BE2C (cell line): Measurements from ENCODE around the gene KLRD1.
A peak's percentile ranks its signal among the peaks of the same experiment; 100 is the strongest.

Experiments
- DNase-seq: peaks from one replicate; pipeline ENCODE4 v3.0.0-alpha.2; 2020
- H3K27me3 ChIP-seq: fragments of 250-450 bp; sonication (Bioruptor Pico); 2 replicates; pipeline ENCODE4 v1.5.1; 2020; ENCODE audit warnings: mild to moderate bottlenecking
- H3K36me3 ChIP-seq: fragments of 250-450 bp; sonication (Bioruptor Pico); 2 replicates; pipeline ENCODE4 v1.5.1; 2020; ENCODE audit warnings: mild to moderate bottlenecking
- H3K4me1 ChIP-seq: fragments of 250-450 bp; sonication (Bioruptor Pico); 2 replicates; pipeline ENCODE4 v1.5.1; 2020
- H3K4me3 ChIP-seq: 2 replicates; pipeline ENCODE4 v1.5.1; 2011; ENCODE audit warnings: low read depth, low read length
- H3K9me3 ChIP-seq: fragments of 250-450 bp; sonication (Bioruptor Pico); 2 replicates; pipeline ENCODE4 v1.5.1; 2020
- CTCF ChIP-seq: IDR thresholded peaks from 2 replicates; pipeline ENCODE4 v1.5.1; 2012; ENCODE audit warnings: mild to moderate bottlenecking, low read depth, low read length

KLRD1 gene

DNA sequence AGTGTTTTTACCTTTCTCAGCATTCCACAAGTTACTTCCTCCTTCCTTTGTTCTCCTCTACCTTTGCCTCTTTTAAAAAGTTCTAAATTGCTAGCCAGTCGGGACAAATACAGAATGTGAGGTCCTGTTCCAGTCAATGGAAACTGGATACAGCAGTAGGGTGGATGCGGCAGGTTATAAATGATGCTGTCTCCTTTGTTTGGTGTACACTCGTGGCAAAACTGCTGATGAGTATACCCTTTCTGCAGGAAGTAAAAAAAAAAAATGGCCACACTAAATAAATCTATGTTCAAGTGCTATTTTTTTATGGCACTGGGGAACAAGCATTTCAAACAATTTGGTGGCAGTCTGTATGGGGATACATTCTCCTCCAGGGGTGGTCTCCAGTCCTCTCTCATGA lies 54.7 kb downstream of the KLRD1 start:
- Histone ChIP-seq H3K27me3 (no peaks in the 10 kb centered on the region), H3K4me3 (no peak overlapping the region), H3K36me3 (no peaks in the 10 kb centered on the region), H3K4me1 (peaks cover 2% of the 10 kb centered on the region; the same call in 1 of the 2 replicates), H3K9me3 (no peaks in the 10 kb centered on the region)
- DNase-seq, result no peak
- TF ChIP-seq CTCF, result no peak

DNA sequence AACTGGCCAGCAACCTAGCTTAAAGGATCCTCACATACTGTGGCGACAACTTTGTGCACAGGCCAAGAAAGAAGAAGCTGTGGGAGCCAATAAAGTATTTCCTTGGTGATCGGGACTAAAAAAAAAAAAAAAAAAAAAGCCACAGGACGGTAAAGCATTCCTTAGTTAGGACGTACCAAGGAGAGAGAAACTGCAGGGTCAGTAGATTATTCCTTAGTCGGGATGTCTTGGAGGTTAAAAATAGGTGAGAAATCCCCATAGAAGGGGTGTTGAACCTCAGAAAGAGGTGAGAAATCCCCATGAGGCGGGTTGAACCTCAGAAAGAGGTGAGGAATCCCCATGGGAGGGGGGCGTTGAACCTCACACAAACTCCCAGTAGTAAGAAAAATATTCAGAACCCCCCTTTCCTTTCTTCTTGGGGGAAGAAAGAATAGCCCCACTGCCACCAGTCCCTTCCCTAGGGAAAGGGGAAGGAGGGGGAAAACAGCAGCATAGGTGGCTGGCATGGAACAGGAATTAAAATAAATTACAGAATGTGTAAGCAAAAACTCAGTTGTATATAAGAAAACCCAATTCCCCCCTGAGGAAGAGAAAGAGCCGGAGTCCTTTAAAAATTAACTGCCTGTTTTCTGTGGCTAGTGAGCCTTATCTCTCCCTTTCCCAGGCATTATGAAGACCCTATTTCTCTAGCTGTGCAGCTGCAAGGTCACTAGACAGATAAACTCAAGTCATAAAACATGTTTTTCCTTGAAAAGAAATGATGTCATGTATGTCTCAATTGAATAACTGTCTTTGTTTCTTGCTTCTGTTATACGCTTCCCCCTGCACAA lies 55.4 kb downstream of the KLRD1 start:
- no peak for DNase-seq
- H3K27me3 ChIP-seq, result no peaks in the 10 kb centered on the region
- no peaks in the 10 kb centered on the region for H3K9me3 ChIP-seq
- no peaks in the 10 kb centered on the region for H3K36me3 ChIP-seq
- no peak for TF ChIP-seq CTCF
- H3K4me3 ChIP-seq, result no peak overlapping the region
- H3K4me1 ChIP-seq, result peaks cover 2% of the 10 kb centered on the region; the same call in 1 of the 2 replicates

DNA sequence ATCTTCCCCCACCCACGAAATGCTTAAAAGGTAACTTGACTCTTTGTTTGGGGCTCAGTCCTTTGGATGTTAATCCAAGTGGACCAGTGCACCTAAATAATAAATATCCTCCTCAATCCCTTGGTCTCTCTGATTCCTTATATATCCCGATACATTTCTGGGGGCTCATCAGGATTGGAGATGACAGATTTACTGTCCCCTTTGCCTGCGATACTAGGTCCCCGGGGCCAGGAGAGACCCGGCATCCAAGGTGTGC lies 55.9 kb downstream of the KLRD1 start:
- peaks cover 2% of the 10 kb centered on the region; the same call in 1 of the 2 replicates for H3K4me1 ChIP-seq

DNA sequence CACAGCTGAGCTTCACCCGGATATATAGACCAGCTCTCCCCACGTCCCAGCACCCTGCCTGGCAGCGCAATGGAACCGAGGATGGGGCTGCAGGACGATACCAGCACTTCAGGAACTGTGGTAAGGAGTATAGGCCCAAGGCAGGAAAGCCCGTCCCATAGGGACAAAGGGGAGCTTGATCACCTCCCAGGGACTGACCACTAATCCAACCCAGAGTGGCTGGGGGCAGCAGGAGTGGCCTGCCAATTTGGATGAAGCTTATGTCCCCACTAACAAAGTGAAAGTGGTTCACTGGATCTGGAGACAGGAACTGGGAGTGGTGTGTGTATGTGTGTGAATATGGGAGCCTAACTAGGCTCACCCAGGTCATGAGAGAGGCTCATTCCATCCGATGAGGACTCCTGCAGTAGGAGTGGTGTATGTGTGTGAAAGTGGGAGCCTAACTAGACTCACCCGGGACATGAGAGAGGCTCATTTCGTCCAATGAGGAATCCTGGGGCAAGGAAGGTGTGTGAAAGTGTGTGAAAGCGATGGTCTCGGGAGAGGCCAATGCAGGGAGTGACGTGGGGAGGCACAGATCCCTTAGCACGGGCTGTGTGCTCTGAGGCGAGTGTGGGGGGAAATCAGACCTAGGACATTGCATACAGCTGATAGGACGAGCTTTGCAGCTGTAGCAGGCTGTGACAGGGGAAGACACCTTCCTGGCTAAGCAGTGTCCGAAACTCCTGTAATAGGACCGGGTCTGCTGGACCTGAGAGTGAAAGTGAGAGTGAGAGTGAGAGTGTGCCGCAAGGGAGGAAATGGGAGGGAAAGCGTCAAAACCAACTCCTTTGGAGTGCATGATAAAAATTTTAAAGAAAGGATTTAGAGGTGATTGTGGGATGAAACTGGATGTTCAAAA lies 56.5 kb downstream of the KLRD1 start:
- TF ChIP-seq CTCF, result no peak
- DNase-seq, result no peak
- H3K36me3 ChIP-seq, result no peaks in the 10 kb centered on the region
- peak overlapping the region; percentile 78 for H3K4me3 ChIP-seq
- H3K27me3 ChIP-seq, result no peaks in the 10 kb centered on the region
- H3K9me3 ChIP-seq, result no peaks in the 10 kb centered on the region
- peaks cover 2% of the 10 kb centered on the region; the same call in 1 of the 2 replicates for H3K4me1 ChIP-seq

More for the DNA sequence above, 55.9 kb downstream of the KLRD1 start:
- TF ChIP-seq CTCF, result no peak
- Histone ChIP-seq H3K9me3 (no peaks in the 10 kb centered on the region), H3K27me3 (no peaks in the 10 kb centered on the region), H3K36me3 (no peaks in the 10 kb centered on the region), H3K4me3 (no peak overlapping the region)
- DNase-seq, result no peak

GRCh38 chr12:10364815-10365622 lies 57.3 kb downstream of the KLRD1 start:
- Histone ChIP-seq H3K4me1 (peaks cover 2% of the 10 kb centered on the region; the same call in 1 of the 2 replicates), H3K4me3 (peak overlapping the region; percentile 78), H3K9me3 (no peaks in the 10 kb centered on the region), H3K36me3 (no peaks in the 10 kb centered on the region), H3K27me3 (no peaks in the 10 kb centered on the region)
- no peak for TF ChIP-seq CTCF
- DNase-seq, result peak; percentile 35
